Measurements from ENCODE around the gene SFTA2. TPM values are rescaled to one million over a fixed set of nuclear protein-coding genes. Genes with fewer than 3 reads are reported as not detected.

Gene SFTA2
- total RNA-seq, 1 experiment from 2014 or later, result not detected

- Histone ChIP-seq H4K20me1 (ENCODE audit: low read length) (no peaks in the 10 kb centered on the region), H3K4me1 (ENCODE audit: insufficient read depth, low read length) (peaks cover 26% of the 10 kb centered on the region), H3K27ac (ENCODE audit: low read length) (no peak overlapping the region), H3K79me2 (ENCODE audit: low read length) (peaks cover 6% of the 10 kb centered on the region; the same call in 1 of the 2 replicates), H3K36me3 (ENCODE audit: low read depth, low read length) (peaks cover 11% of the 10 kb centered on the region; the same call in 1 of the 2 replicates), H3K4me3 (ENCODE audit: low read length) (peak overlapping the region; percentile 67), H3F3A (ENCODE audit: low read length, unreplicated experiment) (no peaks in the 10 kb centered on the region), H3K9me2 (replicated peaks; ENCODE audit: low read length) (no peaks in the 10 kb centered on the region), H2AFZ (ENCODE audit: low read length) (no peak overlapping the region), H3K9ac (ENCODE audit: low read length) (peak overlapping the region; percentile 87), H3K9me3 (ENCODE audit: low read length) (no peaks in the 10 kb centered on the region), H3K4me2 (ENCODE audit: low read length) (peak overlapping the region; percentile 89), H3K27me3 (ENCODE audit: low read length) (no peaks in the 10 kb centered on the region)
- CTCF ChIA-PET, result interaction anchor here (0.6 to 3.6 kb wide), 8 partner anchors 10 to 172 kb away, joined by 3 to 48 read pairs (median 6); no protein-coding TSS in a partner anchor
- intact Hi-C loops (cut with micrococcal nuclease), result loop anchor here (1.0 kb wide), 2 partner anchors 155 to 172 kb away; no protein-coding TSS in a partner anchor
- DNase-seq (peak; percentile 77), ATAC-seq (peak; percentile 40)
- no TSS peak for BruUV-seq (replicated peaks)
- POLR2A ChIA-PET (ENCODE audit: unreplicated experiment), result no interaction called here
- TF ChIP-seq EZH2 (IDR thresholded peaks at IDR 0.05; ENCODE audit: low read length, unreplicated experiment), result no peak
- peak; percentile 86 for TF ChIP-seq CTCF (conservative IDR thresholded peaks at IDR 0.05; ENCODE audit: low read depth, low read length)
Observed at GRCh38 chr6:30915591-30915946, 16.4 kb downstream of the SFTA2 start.

- peaks cover 26% of the 10 kb centered on the region for H3K4me1 ChIP-seq (ENCODE audit: insufficient read depth, low read length)
- intact Hi-C loops (cut with micrococcal nuclease), result loop anchor here (1.0 kb wide), 4 partner anchors 30 to 172 kb away; no protein-coding TSS in a partner anchor
- H3K4me2 ChIP-seq (ENCODE audit: low read length), result peak overlapping the region; percentile 89
- peaks cover 6% of the 10 kb centered on the region; the same call in 1 of the 2 replicates for H3K79me2 ChIP-seq (ENCODE audit: low read length)
- H3K27me3 ChIP-seq (ENCODE audit: low read length), result no peaks in the 10 kb centered on the region
- no peaks in the 10 kb centered on the region for H3K9me2 ChIP-seq (replicated peaks; ENCODE audit: low read length)
- peak overlapping the region; percentile 78; the same call in 1 of the 2 replicates for H2AFZ ChIP-seq (ENCODE audit: low read length)
- peaks cover 12% of the 10 kb centered on the region; the same call in 1 of the 2 replicates for H3K36me3 ChIP-seq (ENCODE audit: low read depth, low read length)
- H3K4me3 ChIP-seq (ENCODE audit: low read length), result peak overlapping the region; percentile 67
- peak; percentile 6 for ATAC-seq
- no TSS peak for BruUV-seq (replicated peaks)
- TF ChIP-seq EZH2 (IDR thresholded peaks at IDR 0.05; ENCODE audit: low read length, unreplicated experiment) (no peak), EZH2phosphoT487 (IDR thresholded peaks at IDR 0.05; ENCODE audit: borderline replicate concordance, low read length) (no peak), CTCF (conservative IDR thresholded peaks at IDR 0.05; ENCODE audit: low read depth, low read length) (no peak)
- ChIA-PET POLR2A (ENCODE audit: unreplicated experiment) (no interaction called here), CTCF (interaction anchor here (0.8 to 3.6 kb wide), 8 partner anchors 10 to 172 kb away, joined by 3 to 48 read pairs (median 6); no protein-coding TSS in a partner anchor)
- H3K27ac ChIP-seq (ENCODE audit: low read length), result peak overlapping the region; percentile 48
- peak overlapping the region; percentile 87 for H3K9ac ChIP-seq (ENCODE audit: low read length)
- H3F3A ChIP-seq (ENCODE audit: low read length, unreplicated experiment), result no peaks in the 10 kb centered on the region
- H4K20me1 ChIP-seq (ENCODE audit: low read length), result no peaks in the 10 kb centered on the region
- no peaks in the 10 kb centered on the region for H3K9me3 ChIP-seq (ENCODE audit: low read length)
- DNase-seq, result no peak
Observed at GRCh38 chr6:30914854-30915590, 16.9 kb downstream of the SFTA2 start.

All from PC-3 (cell line).